Astrocyte (in vitro differentiated cells and primary cell): ENCODE results near the gene RAD51B. TPM values are rescaled to one million over a fixed set of nuclear protein-coding genes. Genes with fewer than 3 reads are reported as not detected.

Experiments used
- DNase-seq: peaks from one replicate; pipeline ENCODE4 v3.0.0-alpha.2; 2010; ENCODE audit warnings: low read depth
- FAIRE-seq: peaks from 2 replicates; lab custom pipeline; 2011; peaks lifted over from hg19 to GRCh38; lab: Jason Lieb, UNC
- H2AFZ ChIP-seq: 2 replicates; pipeline ENCODE4 v1.6.0; 2012; ENCODE audit warnings: low read depth, low read length, inconsistent platforms
- H3K27ac ChIP-seq: 2 replicates; pipeline ENCODE4 v1.5.1; 2011; ENCODE audit warnings: low read depth, low read length, inconsistent platforms
- H3K27me3 ChIP-seq: 2 replicates; pipeline ENCODE4 v1.6.0; 2011; ENCODE audit warnings: low read length, inconsistent platforms; ENCODE audit not compliant: insufficient read depth
- H3K36me3 ChIP-seq: 2 replicates; pipeline ENCODE4 v1.5.1; 2011; ENCODE audit warnings: low read length, inconsistent platforms; ENCODE audit not compliant: insufficient read depth
- H3K4me1 ChIP-seq: 2 replicates; pipeline ENCODE4 v1.5.1; 2011; ENCODE audit warnings: low read length, inconsistent platforms; ENCODE audit not compliant: insufficient read depth
- H3K4me2 ChIP-seq: 2 replicates; pipeline ENCODE4 v1.6.0; 2012; ENCODE audit warnings: low read length, inconsistent platforms
- H3K4me3 ChIP-seq: 2 replicates; pipeline ENCODE4 v1.5.1; 2011; ENCODE audit warnings: low read depth, mild to moderate bottlenecking, low read length, inconsistent platforms; ENCODE audit not compliant: insufficient read depth
- H3K79me2 ChIP-seq: 2 replicates; pipeline ENCODE4 v1.6.0; 2012; ENCODE audit warnings: mild to moderate bottlenecking, low read length, inconsistent platforms; ENCODE audit not compliant: insufficient read depth
- H3K9ac ChIP-seq: 2 replicates; pipeline ENCODE4 v1.6.0; 2012; ENCODE audit warnings: mild to moderate bottlenecking, low read length, inconsistent platforms
- H3K9me3 ChIP-seq: 2 replicates; pipeline ENCODE4 v1.5.1; 2012; ENCODE audit warnings: low read depth, mild to moderate bottlenecking, low read length, inconsistent platforms; ENCODE audit not compliant: insufficient read depth
- H4K20me1 ChIP-seq: 2 replicates; pipeline ENCODE4 v1.6.0; 2012; ENCODE audit warnings: low read length, inconsistent platforms; ENCODE audit not compliant: insufficient read depth
- H3K27ac Mint-ChIP-seq: one replicate; pipeline ENCODE4 v1.8.0; 2021; ENCODE audit warnings: mild to moderate bottlenecking, mixed read lengths; ENCODE audit not compliant: unreplicated experiment
- H3K27me3 Mint-ChIP-seq: one replicate; pipeline ENCODE4 v1.8.0; 2021; ENCODE audit warnings: low read depth, mixed read lengths; ENCODE audit not compliant: unreplicated experiment
- H3K36me3 Mint-ChIP-seq: one replicate; pipeline ENCODE4 v1.8.0; 2021; ENCODE audit warnings: low read depth, mixed read lengths; ENCODE audit not compliant: unreplicated experiment
- H3K4me1 Mint-ChIP-seq: one replicate; pipeline ENCODE4 v1.8.0; 2021; ENCODE audit warnings: low read depth, mixed read lengths; ENCODE audit not compliant: unreplicated experiment
- H3K4me3 Mint-ChIP-seq: one replicate; pipeline ENCODE4 v1.8.0; 2021; ENCODE audit warnings: mild to moderate bottlenecking, moderate library complexity, mixed read lengths; ENCODE audit not compliant: unreplicated experiment
- H3K9me3 Mint-ChIP-seq: one replicate; pipeline ENCODE4 v1.8.0; 2021; ENCODE audit warnings: mild to moderate bottlenecking, mixed read lengths; ENCODE audit not compliant: unreplicated experiment
- EZH2 ChIP-seq: IDR thresholded peaks from 2 replicates; pipeline ENCODE4 v1.6.1; 2012; ENCODE audit warnings: mild to moderate bottlenecking, low read length, inconsistent platforms; ENCODE audit not compliant: insufficient read depth
- total RNA-seq: library from RNA; stranded (reverse); gene quantifications from 2 replicates; pipeline ENCODE4 v1.2.1, GENCODE V29; 2021
- TF ChIP-seq, protein P1 (sequence below): IDR thresholded peaks from 2 replicates; pipeline ENCODE4 v1.5.1; 2011; ENCODE audit warnings: low read depth, mild to moderate bottlenecking, inconsistent platforms, low read length, moderate library complexity; ENCODE audit not compliant: insufficient read depth

Gene RAD51B
- total RNA-seq, 1 donor from 2014 or later: 10.8 TPM

DNA sequence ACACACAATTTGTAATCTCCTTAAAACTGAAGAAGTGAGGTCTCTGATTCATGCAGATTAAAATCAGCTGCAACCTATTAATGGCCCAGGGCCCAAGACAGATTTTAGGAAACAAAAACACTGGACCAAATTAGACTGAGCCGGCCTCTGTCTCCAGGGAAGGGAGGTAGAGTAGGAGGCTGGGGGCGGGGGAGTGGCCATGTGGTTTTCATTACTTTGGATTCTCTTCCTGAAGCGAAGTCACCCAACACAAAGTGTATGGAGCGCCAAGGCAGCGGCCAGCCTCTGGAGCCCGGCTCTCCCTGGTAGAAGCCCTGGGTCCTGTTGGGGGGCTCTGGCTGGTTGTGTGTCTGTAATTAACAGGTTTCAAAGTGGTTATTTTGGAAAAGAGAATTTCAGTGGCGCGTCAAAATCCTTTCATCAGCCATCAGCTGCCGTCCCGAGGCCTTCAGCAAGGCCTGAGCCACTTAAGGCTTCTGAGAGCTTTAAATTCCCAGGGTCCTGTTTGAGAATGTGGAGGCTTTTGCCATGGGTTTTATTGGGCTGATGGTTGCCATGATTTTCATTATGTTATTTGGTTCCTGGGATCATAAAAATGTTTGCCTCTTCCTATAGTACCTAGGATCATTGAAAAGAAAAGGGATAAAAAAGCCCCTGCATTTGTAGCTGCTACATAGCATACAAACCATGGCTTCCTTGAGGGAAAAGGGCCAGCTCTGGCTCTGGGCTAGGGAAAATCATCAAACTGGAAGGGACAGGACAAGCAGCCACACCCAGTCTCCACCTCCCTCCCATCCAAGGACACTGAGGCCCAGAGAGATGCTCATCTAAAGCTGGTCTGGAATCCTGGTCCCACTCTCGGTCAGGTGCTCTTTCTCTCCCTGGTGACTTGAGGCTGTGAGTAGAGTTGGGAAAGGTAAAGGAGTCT, 690.9 kb downstream of the RAD51B start:
- DNase-seq (peak; percentile 82), FAIRE-seq (no peak)
- H3K36me3 Mint-ChIP-seq: peaks cover 1% of the 10 kb centered on the region
- Histone ChIP-seq H3K9me3 (no peaks in the 10 kb centered on the region), H3K36me3 (no peaks in the 10 kb centered on the region), H3K9ac (no peak overlapping the region), H3K4me3 (no peak overlapping the region), H4K20me1 (no peaks in the 10 kb centered on the region), H3K4me2 (peak overlapping the region; percentile 4), H3K4me1 (peaks cover 21% of the 10 kb centered on the region), H3K79me2 (no peaks in the 10 kb centered on the region), H3K27me3 (no peaks in the 10 kb centered on the region), H2AFZ (no peak overlapping the region), H3K27ac (no peak overlapping the region)
- H3K27ac Mint-ChIP-seq: no peak overlapping the region
- H3K9me3 Mint-ChIP-seq: peaks cover 2% of the 10 kb centered on the region
- TF ChIP-seq, protein P1, sequence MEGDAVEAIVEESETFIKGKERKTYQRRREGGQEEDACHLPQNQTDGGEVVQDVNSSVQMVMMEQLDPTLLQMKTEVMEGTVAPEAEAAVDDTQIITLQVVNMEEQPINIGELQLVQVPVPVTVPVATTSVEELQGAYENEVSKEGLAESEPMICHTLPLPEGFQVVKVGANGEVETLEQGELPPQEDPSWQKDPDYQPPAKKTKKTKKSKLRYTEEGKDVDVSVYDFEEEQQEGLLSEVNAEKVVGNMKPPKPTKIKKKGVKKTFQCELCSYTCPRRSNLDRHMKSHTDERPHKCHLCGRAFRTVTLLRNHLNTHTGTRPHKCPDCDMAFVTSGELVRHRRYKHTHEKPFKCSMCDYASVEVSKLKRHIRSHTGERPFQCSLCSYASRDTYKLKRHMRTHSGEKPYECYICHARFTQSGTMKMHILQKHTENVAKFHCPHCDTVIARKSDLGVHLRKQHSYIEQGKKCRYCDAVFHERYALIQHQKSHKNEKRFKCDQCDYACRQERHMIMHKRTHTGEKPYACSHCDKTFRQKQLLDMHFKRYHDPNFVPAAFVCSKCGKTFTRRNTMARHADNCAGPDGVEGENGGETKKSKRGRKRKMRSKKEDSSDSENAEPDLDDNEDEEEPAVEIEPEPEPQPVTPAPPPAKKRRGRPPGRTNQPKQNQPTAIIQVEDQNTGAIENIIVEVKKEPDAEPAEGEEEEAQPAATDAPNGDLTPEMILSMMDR: no peak
- TF ChIP-seq EZH2: no peak
- H3K4me1 Mint-ChIP-seq: peaks cover 27% of the 10 kb centered on the region
- H3K4me3 Mint-ChIP-seq: no peak overlapping the region
- no peaks in the 10 kb centered on the region for H3K27me3 Mint-ChIP-seq

DNA sequence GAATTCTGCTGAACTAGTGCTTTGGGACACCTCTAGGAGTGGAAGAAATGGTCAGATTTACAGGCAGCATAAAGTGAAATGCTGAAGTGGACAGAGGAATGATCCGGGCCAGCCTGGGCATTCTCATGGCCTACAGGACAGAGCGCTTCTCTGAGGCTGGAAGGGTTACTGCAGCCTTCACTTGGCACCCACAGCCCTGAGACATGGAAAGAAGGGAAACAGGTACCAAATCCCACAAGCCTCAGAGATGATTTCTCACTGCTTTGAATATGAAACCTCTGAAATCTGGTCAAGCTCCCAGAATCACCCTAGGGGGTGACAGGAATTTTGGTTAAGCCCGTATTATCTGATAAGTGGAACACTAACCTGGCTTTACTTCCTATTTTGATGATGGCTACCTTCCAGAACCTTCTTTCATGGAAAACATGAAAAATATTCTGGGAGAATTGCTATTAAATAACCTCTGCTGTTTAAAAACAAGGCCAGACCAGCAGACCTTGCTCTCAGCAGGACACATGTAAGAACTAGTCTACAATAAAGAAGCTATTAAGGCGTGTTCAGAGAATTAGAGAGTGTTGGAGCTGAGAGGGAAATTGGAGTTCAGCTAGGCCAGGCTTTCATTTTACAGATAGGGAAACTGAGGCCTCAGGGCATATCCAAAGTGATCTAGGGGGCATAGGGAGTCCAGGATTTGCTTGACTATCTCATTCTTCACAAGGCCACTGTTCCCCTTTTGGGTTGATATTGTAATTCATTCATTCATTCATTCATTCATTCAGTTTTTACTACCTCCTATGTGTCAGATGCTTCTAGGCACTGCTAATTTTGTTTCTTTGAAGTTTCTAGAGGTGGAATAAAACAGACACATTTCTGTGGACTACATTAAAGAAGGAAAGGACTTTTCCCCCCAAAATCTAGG, 691.8 kb downstream of the RAD51B start:
- FAIRE-seq: no peak
- no peaks in the 10 kb centered on the region for H3K9me3 ChIP-seq
- no peaks in the 10 kb centered on the region for H3K79me2 ChIP-seq
- no peak overlapping the region for H3K9ac ChIP-seq
- no peaks in the 10 kb centered on the region for H4K20me1 ChIP-seq
- Mint-ChIP-seq H3K27me3 (no peaks in the 10 kb centered on the region), H3K36me3 (peaks cover 1% of the 10 kb centered on the region), H3K4me3 (no peak overlapping the region), H3K27ac (no peak overlapping the region), H3K4me1 (peaks cover 21% of the 10 kb centered on the region), H3K9me3 (peaks cover under 1% of the 10 kb centered on the region)
- no peak overlapping the region for H2AFZ ChIP-seq
- H3K27me3 ChIP-seq: no peaks in the 10 kb centered on the region
- H3K27ac ChIP-seq: no peak overlapping the region
- H3K36me3 ChIP-seq: no peaks in the 10 kb centered on the region
- no peak overlapping the region for H3K4me2 ChIP-seq
- H3K4me1 ChIP-seq: peaks cover 13% of the 10 kb centered on the region
- DNase-seq: peak; percentile 25
- no peak for TF ChIP-seq EZH2
- H3K4me3 ChIP-seq: no peak overlapping the region

DNA sequence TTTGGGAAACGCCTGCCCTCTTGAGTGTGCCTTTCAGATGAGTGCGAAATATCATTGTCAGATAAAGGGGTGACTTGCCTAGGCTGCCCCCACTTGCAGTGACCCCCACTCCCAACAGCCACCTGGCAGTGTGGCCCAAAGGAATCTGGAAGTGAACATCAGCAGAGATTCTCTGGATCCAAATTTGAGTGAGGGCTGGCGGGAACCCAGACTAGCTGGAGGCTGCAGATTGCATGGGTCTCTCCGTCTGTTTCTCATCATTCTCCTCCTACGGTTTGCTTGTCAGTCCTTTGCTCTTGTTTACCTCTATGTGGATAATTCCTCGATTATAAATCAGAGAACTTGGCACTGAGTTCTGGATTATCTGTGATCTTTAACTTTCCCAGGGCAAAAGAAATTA, 692.5 kb downstream of the RAD51B start:
- H3K27ac Mint-ChIP-seq: no peak overlapping the region
- no peaks in the 10 kb centered on the region for H3K79me2 ChIP-seq
- H3K4me3 Mint-ChIP-seq: no peak overlapping the region
- no peaks in the 10 kb centered on the region for H4K20me1 ChIP-seq
- H3K4me1 Mint-ChIP-seq: peaks cover 14% of the 10 kb centered on the region
- no peaks in the 10 kb centered on the region for H3K36me3 ChIP-seq
- no peaks in the 10 kb centered on the region for H3K9me3 ChIP-seq
- FAIRE-seq (no peak), DNase-seq (peak; percentile 72)
- no peak overlapping the region for H3K4me2 ChIP-seq
- no peak overlapping the region for H2AFZ ChIP-seq
- no peak overlapping the region for H3K27ac ChIP-seq
- no peak overlapping the region for H3K9ac ChIP-seq
- no peaks in the 10 kb centered on the region for H3K27me3 Mint-ChIP-seq
- H3K36me3 Mint-ChIP-seq: peaks cover 1% of the 10 kb centered on the region
- no peaks in the 10 kb centered on the region for H3K9me3 Mint-ChIP-seq
- H3K4me1 ChIP-seq: peaks cover 10% of the 10 kb centered on the region
- no peak overlapping the region for H3K4me3 ChIP-seq
- no peak for TF ChIP-seq EZH2
- TF ChIP-seq, protein P1: no peak
- no peaks in the 10 kb centered on the region for H3K27me3 ChIP-seq
